Measurements from ENCODE around the gene ASAP2.

The ASAP2 gene

GRCh38 chr2:9231291-9232165, 24.9 kb downstream of the ASAP2 start:
- no peak for DNase-seq (ENCODE audit: low spot score)

GRCh38 chr2:9232166-9232479, 25.5 kb downstream of the ASAP2 start:
- no peak for DNase-seq (ENCODE audit: low spot score)

GRCh38 chr2:9232886-9233285, 26.3 kb downstream of the ASAP2 start:
- DNase-seq (ENCODE audit: low spot score): no peak

- DNase-seq (ENCODE audit: low spot score): no peak
Observed at GRCh38 chr2:9234680-9235146, 28.1 kb downstream of the ASAP2 start.

GRCh38 chr2:9235147-9236044, 28.8 kb downstream of the ASAP2 start:
- DNase-seq (ENCODE audit: low spot score): no peak

- no peak for DNase-seq (ENCODE audit: low spot score)
Observed at GRCh38 chr2:9236045-9236344, 29.4 kb downstream of the ASAP2 start.

GRCh38 chr2:9236867-9237266, 30.3 kb downstream of the ASAP2 start:
- no peak for DNase-seq (ENCODE audit: low spot score)

- no peak for DNase-seq (ENCODE audit: low spot score)
Observed at GRCh38 chr2:9237831-9238230, 31.2 kb downstream of the ASAP2 start.

GRCh38 chr2:9238591-9239326, 32.1 kb downstream of the ASAP2 start:
- DNase-seq (ENCODE audit: low spot score): no peak

- DNase-seq (ENCODE audit: low spot score): no peak
Observed at GRCh38 chr2:9239616-9240015, 33.0 kb downstream of the ASAP2 start.

GRCh38 chr2:9240745-9241144, 34.1 kb downstream of the ASAP2 start:
- no peak for DNase-seq (ENCODE audit: low spot score)

GRCh38 chr2:9241233-9241632, 34.6 kb downstream of the ASAP2 start:
- no peak for DNase-seq (ENCODE audit: low spot score)

- DNase-seq (ENCODE audit: low spot score): no peak
Observed at GRCh38 chr2:9243357-9243756, 36.7 kb downstream of the ASAP2 start.

GRCh38 chr2:9244985-9245544, 38.5 kb downstream of the ASAP2 start:
- DNase-seq (ENCODE audit: low spot score): no peak

- no peak for DNase-seq (ENCODE audit: low spot score)
Observed at GRCh38 chr2:9247177-9247576, 40.6 kb downstream of the ASAP2 start.

GRCh38 chr2:9247786-9248185, 41.2 kb downstream of the ASAP2 start:
- DNase-seq (ENCODE audit: low spot score): no peak

- DNase-seq (ENCODE audit: low spot score): no peak
Observed at GRCh38 chr2:9248363-9248762, 41.8 kb downstream of the ASAP2 start.

- DNase-seq (ENCODE audit: low spot score): no peak
Observed at GRCh38 chr2:9249020-9249800, 42.6 kb downstream of the ASAP2 start.

GRCh38 chr2:9250091-9250490, 43.5 kb downstream of the ASAP2 start:
- DNase-seq (ENCODE audit: low spot score): no peak

GRCh38 chr2:9250498-9251153, 44.0 kb downstream of the ASAP2 start:
- DNase-seq (ENCODE audit: low spot score): no peak
